ENCODE data around the gene IGLON5.

IGLON5 gene

GRCh38 chr19:51367565-51368365, 56.3 kb downstream of the IGLON5 start:
- peak overlapping the region; percentile 73 for H3K4me3 ChIP-seq (ENCODE audit: low read depth, low read length)
- peak; percentile 93 for DNase-seq (ENCODE audit: low read depth)
- no peak for TF ChIP-seq CTCF (IDR thresholded peaks at IDR 0.05; ENCODE audit: low read depth, low read length, missing control alignments)

- DNase-seq (ENCODE audit: low read depth) = no peak
- TF ChIP-seq CTCF (IDR thresholded peaks at IDR 0.05; ENCODE audit: low read depth, low read length, missing control alignments) = no peak
Observed at GRCh38 chr19:51368366-51369282, 57.2 kb downstream of the IGLON5 start, which contains the start of gene CLDND2. Gene CLDND2, minus strand, starts transcription at chr19:51369003. Its CDS starts 426 bp downstream, at chr19:51368577.

GRCh38 chr19:51370230-51370629, 58.8 kb downstream of the IGLON5 start:
- TF ChIP-seq CTCF (IDR thresholded peaks at IDR 0.05; ENCODE audit: low read depth, low read length, missing control alignments) = no peak
- DNase-seq (ENCODE audit: low read depth) = no peak
- no peak overlapping the region for H3K4me3 ChIP-seq (ENCODE audit: low read depth, low read length)

More at GRCh38 chr19:51368366-51369282, 57.2 kb downstream of the IGLON5 start, which contains the start of gene CLDND2:
- H3K4me3 ChIP-seq (ENCODE audit: low read depth, low read length) = peak within 1 kb of the TSS; percentile 73

DNA sequence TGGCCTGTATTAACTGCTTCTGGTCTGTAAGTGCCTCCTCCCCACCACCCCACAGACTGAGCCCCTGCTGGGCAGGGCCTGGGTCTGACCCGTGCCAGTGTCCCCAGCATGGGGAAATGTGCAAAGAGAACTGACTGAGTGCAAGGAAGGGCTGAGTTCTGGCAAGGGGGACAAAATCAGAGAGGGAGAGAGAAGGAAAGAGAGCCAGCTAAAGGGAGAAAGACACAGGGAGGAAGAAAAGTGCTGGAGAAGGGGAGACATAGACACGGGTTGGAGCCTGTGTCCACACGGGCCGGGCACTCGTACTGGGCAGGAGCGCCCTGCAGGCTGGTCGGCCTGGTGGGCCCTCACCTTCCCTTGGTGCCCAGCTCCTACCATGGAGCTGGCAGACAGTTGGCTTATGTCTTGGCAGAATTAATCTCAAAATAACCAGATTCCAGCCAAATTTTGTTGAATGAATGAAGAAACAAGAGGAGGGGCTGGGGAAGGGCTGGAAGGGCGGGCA, 59.8 kb downstream of the IGLON5 start:
- DNase-seq (ENCODE audit: low read depth) = no peak
- no peak overlapping the region for H3K4me3 ChIP-seq (ENCODE audit: low read depth, low read length)
- no peak for TF ChIP-seq CTCF (IDR thresholded peaks at IDR 0.05; ENCODE audit: low read depth, low read length, missing control alignments)

- no peak for DNase-seq (ENCODE audit: low read depth)
Observed at GRCh38 chr19:51372021-51372648, 60.7 kb downstream of the IGLON5 start.

More at GRCh38 chr19:51372021-51372648, 60.7 kb downstream of the IGLON5 start:
- TF ChIP-seq CTCF (IDR thresholded peaks at IDR 0.05; ENCODE audit: low read depth, low read length, missing control alignments) = no peak
- H3K4me3 ChIP-seq (ENCODE audit: low read depth, low read length) = no peak overlapping the region
